Epidermal melanocyte (primary cell): ENCODE results near the gene OR2V2.

ENCODE experiments used
- DNase-seq: peaks from one replicate; pipeline ENCODE4 v3.0.0; 2011; ENCODE audit warnings: low spot score; ENCODE audit not compliant: insufficient read length

Gene OR2V2

DNA sequence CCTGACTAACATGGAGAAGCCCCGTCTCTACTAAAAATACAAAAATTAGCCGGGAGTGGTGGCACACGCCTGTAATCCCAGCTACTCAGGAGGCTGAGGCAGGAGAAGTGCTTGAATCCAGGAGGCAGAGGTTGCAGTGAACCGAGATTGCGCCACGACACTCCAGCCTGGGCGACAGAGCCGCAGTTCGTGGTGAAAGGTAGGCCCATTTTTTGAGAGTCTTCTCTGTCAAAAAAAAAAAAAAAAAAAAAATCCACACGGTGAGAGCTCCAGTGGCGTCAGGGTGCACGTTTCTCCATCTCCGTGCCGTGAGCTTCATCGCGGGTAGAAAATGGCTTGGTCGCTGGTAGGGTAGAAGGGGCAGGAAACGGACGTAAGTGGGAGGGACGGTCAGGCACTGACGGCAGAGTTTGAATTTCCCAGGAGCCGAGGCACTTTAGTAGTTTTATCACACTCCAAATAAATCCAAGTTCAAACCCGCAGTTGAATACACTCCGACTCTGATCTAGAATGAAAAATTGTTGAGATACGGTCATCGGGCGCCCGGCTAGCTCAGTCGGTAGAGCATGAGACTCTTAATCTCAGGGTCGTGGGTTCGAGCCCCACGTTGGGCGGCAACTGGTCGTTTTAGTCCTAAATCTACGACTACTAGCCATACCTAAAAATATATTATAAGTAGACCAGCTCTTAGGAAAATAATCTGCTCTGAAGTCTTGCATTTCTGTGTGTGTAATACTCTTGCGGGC, 60.0 kb downstream of the OR2V2 start:
- DNase-seq, result no peak

GRCh38 chr5:181207960-181208253, 60.5 kb downstream of the OR2V2 start:
- no peak for DNase-seq
